GM18858 (cell line): Measurements from ENCODE around the gene NUDCD2.
"Not testable (repeated sequence)": the region's sequence is repeated elsewhere in the genome, so short reads cannot be mapped to it uniquely, and the experiment has no call there.

Experiments
- ATAC-seq: cut with Tn5 transposase; IDR thresholded peaks from one replicate; pipeline ENCODE4 v1.9.1; 2021; ENCODE audit not compliant: unreplicated experiment

The NUDCD2 gene

DNA sequence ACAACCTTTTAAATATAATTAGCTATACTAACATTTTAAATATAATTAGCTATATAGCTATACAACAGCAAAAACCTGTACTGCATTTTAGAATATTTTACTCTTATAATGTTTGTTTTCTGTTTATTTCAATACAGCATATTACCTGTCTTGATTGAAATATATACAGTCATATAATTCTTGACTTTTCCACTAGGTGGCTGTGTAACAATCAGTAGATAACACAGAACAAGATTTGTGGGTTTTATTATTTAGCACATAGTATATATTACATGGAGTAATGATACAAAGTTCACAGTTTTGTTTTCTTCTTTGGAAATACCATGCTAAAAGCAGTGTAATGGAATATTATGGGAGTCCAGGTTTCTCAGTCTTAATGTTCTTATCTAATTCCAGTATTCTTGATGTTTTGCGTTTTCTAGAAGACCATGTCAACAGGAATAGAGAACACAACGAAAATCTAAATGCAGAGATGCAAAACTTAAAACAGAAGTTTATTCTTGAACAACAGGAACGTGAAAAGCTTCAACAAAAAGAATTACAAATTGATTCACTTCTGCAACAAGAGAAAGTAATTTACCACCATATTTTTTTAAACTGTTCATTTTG, 13.8 kb upstream of the NUDCD2 start:
- peak; percentile 75 for ATAC-seq

DNA sequence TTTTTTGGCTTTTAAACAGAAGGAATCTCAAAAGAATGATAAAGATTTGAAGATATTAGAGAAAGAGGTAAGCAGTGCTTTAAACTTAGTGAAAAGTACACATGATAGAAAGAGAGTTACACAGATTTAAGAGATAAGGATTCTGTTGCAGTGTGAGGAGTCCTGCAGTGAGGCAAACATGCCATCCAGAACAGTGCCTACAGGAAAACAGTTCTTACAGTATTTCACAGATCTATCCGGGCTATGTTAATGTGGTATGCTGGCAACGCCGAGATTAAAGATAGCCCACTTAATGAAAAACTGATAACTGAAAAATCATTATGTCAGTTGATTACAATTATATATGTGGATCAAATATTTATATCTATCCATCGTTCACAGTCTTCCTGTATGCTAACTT, 7.8 kb upstream of the NUDCD2 start:
- no peak for ATAC-seq

DNA sequence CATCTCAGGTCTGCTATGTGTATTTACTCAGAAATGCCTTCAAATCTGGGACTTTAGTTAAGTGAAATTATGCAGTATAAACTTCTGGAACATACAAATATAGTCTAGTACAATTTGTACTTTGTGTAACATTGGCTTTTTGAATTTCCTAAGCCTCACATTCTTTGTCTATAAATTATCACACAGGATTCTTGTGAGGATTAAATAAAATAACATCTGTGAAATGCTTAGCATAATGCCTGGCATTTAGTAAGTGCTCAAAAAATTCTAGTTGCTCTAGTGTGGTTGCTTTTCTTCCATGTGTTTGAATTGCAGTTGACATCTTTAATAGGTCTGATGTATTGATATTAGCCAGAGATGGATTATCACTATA, 3.1 kb upstream of the NUDCD2 start:
- ATAC-seq = no peak

GRCh38 chr5:163460562-163461171, 765 bp upstream of the NUDCD2 start, which contains the start of gene HMMR:
TSS of gene HMMR (plus strand) at chr5:163460632. CDS start at chr5:163460693, 61 bp downstream.
- no peak for ATAC-seq

DNA sequence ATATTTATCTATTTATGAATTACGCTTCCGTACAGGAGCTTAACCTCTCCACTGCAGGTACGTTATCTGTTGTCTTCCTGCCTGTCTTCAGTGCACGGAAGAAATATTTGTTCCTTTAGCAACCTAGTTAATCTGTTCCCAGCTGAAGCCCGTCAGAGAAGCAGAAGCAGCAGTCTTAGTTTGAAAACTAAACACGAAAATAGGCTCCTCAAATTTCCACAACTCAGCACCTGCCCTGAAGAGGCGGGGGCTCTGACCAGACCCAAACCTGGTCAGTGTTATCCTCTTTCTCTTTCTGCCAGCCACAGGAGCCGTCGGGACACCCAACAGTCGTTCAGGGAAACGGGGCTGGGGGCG, 462 bp downstream of the NUDCD2 start:
- ATAC-seq = no peak

DNA sequence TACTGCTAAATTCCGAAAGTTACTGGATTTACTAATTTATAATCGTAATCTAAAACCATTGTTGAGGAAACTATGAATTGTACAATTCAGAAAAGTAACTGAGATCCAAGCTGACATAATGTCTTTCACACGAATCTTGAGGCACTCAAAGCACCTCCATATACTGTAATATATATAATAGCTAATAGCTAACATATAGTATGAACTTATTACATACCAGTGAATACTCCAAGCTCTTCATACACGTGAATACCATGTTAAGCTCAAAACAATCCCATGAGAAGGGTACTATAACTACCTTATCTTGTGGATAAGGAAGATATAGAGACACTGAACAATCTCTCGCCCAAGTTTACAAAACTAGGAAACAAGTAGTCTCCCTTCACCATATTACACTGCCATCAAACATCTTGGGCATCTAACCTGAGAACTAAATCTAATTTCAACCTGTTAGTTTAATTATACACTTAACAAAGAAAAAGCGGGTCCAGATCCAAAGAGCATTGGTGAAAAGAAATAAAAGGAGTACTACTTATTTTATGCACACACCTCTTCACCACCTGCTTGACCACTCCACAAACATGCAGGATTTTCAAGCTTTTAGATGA, 1.0 kb downstream of the NUDCD2 start:
- ATAC-seq = no peak

DNA sequence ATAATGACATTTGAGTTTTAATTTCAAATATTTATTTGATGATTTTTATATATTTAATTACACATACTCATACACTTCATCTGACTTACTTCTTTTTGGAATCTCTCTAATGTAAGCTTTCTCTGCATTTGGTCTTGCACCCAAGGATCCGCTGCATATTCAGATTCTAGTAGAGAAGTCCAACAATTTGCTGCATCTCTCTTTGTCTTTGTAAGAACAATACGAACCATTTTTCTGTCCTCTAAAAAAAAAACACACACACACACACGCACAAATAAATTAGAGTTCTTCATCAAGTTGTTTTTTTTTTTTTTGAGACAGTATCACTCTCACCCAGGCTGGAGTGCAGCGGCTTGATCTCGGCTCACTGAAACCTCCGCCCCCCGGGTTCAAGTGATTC, 3.1 kb downstream of the NUDCD2 start:
- no peak for ATAC-seq

DNA sequence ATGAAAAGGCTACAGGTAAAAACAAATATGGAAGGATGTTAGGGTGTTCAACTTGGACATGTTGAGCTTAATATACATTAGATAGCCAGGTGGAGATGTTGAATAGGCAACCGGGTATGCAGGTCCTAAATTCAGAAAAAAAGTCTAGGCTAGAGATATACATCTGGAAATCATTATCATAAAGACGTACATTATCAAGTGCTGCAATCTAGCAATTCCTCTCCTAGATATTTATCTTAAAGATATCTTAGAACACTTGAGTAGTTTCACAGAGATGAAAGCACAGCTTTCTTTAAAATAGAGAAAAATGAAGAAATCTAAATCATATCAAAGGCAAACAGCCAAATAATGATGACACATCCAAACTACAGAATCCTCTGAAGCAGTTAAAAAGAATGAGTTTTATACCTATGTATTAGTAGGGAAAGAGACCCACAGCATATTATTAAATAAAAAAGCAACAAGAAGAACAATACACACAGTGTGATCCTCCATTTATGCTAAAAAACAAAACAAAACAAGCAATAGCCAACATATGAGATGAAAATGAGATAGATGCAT, 3.8 kb downstream of the NUDCD2 start:
- no peak for ATAC-seq

GRCh38 chr5:163455406-163455805, 4.5 kb downstream of the NUDCD2 start:
- not testable (repeated sequence) for ATAC-seq

DNA sequence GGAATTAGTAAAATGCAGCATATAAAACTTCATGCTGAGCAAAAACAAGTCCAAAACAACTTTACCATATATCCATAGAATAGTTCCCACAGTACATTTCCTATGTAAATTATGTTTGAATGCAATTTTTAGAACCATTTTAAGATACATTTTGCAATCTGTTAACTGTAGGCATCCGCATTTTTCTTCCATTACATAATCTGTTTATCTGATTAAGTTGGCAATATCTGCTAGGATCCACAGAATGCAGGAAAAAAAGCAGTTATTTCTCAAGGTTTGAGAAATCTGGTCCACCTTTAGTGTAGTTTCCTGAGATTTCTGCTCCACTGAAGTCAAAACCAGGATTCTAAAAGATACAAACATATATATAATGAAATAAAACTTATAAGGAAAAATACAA, 6.2 kb downstream of the NUDCD2 start:
- no peak for ATAC-seq

- no peak for ATAC-seq
Measured at GRCh38 chr5:163451489-163451888, 8.4 kb downstream of the NUDCD2 start.

DNA sequence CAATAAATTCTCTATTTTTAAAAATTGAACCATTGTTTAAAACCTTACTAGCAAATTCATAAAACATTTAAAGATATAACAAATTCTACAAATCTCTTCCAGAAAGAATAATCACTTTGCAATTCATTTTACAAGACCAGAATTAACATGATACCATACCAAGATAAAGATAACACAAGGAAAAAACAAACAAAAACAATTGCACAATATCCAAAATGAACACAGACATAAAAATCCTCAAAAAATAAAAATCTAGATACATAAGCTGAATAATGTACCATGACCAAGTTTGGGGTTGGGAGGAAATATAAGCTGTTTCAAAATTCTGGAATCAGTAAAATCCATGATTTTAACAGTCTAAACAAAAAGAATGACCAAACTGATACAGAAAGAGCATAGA, 11.4 kb downstream of the NUDCD2 start:
- ATAC-seq = no peak

GRCh38 chr5:163447875-163448274, 12.0 kb downstream of the NUDCD2 start:
- no peak for ATAC-seq

DNA sequence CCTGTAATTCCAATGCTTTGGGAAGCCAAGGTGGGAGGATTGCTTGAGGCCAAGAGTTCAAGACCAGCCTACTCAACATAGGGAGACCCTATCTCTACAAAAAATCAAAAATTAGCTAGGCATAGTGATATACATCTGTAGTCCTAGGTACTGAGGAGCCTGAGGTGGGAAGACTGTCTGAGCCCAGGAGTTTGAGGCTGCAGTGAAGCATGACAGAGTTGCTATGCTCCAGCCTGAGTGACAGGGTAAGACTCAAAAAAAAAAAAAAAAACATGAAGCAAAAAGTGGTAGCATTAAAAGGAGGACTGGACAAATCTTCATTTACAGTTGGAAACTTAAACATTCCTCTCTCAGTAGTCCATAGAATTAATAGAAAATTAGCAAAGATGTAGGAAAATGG, 12.7 kb downstream of the NUDCD2 start:
- no peak for ATAC-seq

DNA sequence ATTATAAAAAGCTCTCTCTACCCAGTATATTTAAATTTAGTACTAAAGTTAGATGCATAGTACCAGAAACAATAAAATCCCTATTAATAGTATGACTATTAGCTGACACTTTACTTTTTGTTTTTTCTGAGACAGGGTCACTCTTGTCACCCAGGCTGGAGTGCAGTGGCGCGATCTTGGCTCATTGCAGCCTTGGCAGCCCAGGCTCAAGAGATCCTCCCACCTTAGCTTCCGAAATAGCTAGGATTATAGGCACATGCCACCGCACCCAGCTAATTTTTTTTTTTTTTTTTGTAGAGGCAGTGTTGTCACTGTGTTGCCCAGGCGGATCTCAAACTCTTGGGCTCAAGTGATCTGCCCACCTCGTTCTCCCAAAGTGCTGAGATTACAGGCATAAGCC, 14.6 kb downstream of the NUDCD2 start:
- ATAC-seq = no peak

DNA sequence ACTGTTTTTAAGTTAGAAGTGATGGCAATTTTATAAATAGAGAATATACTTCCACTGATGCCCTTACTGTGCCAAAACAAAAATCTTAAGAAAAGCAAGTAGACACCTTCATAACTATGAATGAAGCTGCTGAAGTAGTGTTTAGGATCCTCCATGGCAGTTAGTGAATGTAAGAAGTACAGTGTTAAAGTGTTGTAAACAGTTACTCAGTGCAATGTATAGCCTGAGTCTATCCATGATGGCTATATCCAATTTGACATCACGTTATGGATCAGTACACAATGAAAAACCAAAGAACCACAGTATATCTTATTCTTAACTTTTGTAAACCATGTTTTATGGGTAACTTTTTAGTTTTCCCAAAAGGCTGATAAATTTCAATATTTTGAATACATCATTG, 15.4 kb downstream of the NUDCD2 start:
- no peak for ATAC-seq

- no peak for ATAC-seq
Measured at GRCh38 chr5:163440954-163441353, 18.9 kb downstream of the NUDCD2 start.

DNA sequence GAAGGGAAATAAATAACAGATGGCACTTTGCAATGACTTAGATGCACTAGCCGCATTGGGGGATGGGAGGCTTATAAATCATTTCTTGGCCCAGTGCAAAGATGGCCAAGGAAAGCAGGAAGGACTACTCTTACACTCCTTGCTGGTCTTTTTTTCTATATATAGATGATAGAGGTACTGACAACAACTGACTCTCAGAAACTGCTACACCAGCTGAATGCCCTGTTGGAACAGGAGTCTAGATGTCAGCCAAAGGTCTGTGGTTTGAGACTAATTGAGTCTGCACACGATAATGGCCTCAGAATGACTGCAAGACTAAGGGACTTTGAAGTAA, 20.8 kb downstream of the NUDCD2 start:
- ATAC-seq = no peak

GRCh38 chr5:163437309-163438182, 22.4 kb downstream of the NUDCD2 start, which contains the start of gene CCNG1:
TSS of gene CCNG1 (plus strand) at chr5:163437595. CDS start at chr5:163439257, 1,662 bp downstream.
- ATAC-seq = peak; percentile 87

DNA sequence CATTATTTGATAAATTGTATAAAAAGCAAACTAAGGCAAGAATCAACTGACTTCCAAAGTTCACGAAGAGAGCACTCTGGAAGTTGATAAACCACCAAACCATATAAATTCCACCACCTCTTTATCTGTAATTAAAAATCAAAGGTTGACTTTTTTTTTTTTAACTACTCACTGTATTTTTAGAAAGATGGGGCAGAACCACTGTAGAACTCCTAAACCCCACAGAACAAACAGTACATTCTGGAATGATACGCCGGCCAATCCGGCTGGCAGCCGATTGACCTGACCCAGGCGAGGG, 22.9 kb downstream of the NUDCD2 start:
- no peak for ATAC-seq

DNA sequence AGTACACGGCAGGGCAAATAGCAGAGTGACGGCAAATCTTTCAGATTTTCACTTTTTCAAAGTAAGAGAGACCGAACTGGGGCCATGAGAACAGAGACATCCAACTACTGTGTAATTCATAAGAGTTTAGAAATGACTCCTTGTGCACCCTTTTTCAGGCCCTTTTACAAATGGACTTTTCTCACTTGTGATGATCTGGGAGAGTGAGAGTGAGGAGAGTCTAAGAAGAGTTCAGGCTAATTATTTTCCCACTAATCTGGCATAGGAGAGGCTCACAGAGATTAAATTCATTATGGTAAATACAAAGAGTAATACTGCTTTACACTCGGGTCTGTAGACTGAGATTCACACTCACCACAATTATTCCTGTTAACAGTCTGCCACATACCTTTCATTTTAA, 23.4 kb downstream of the NUDCD2 start:
- no peak for ATAC-seq

GRCh38 chr5:163434401-163434866, 25.5 kb downstream of the NUDCD2 start:
- no peak for ATAC-seq
